ENCODE data around the gene CCDC88C.

GRCh38 chr14:91438845-91439244 is 21.2 kb upstream of the CCDC88C start:
- TF ChIP-seq CTCF (IDR thresholded peaks at IDR 0.05) (no peak), EP300 (IDR thresholded peaks at IDR 0.05) (no peak), POLR2A (IDR thresholded peaks at IDR 0.05) (no peak)

All from upper lobe of left lung (tissue), 4 donors.